ENCODE data around the gene FSD1L. TPM values are rescaled to one million over a fixed set of nuclear protein-coding genes. Genes with fewer than 3 reads are reported as not detected.

Gene FSD1L
- polyA plus RNA-seq, 1 donor (not counting 4 experiments of a cell fraction or from before 2014, with no cell fraction given) = 5.2 TPM

DNA sequence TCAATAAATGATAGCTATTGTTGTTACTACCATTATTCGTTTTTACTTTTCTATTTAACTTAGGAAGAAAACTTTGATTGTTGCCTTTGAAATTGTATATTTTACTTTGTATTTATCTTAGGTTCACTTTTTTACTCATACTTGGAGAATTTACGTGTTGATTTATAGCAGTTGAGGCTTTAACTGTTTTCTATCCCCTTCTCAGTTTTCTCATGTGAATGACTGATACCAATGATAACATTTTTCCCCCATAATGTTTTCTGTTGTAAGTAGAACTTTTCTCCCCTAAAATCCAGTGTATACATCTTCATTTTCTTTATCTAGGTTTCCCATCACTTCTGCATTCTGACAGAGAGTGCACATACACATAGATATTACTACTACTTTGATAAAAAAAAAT, 54.4 kb downstream of the FSD1L start:
- H2AFZ ChIP-seq (ENCODE audit: control insufficient read depth, low read length) = no peak overlapping the region
- peaks cover 5% of the 10 kb centered on the region for H3K4me1 ChIP-seq (ENCODE audit: control insufficient read depth, extremely low read depth, insufficient read depth, low read length)
- H3K27ac ChIP-seq (ENCODE audit: control insufficient read depth, insufficient read depth, low read length) = no peak overlapping the region
- no peaks in the 10 kb centered on the region for H4K20me1 ChIP-seq (ENCODE audit: control insufficient read depth, extremely low read depth, insufficient read depth, low read length)
- H3K27me3 ChIP-seq (ENCODE audit: control insufficient read depth, extremely low read depth, insufficient read depth, low read length) = no peaks in the 10 kb centered on the region
- H3K36me3 ChIP-seq (ENCODE audit: control insufficient read depth in 2 of 2, extremely low read depth in 1 of 2, insufficient read depth in 2 of 2, low read length in 2 of 2) = no peaks in the 10 kb centered on the region
- TF ChIP-seq, protein P1, sequence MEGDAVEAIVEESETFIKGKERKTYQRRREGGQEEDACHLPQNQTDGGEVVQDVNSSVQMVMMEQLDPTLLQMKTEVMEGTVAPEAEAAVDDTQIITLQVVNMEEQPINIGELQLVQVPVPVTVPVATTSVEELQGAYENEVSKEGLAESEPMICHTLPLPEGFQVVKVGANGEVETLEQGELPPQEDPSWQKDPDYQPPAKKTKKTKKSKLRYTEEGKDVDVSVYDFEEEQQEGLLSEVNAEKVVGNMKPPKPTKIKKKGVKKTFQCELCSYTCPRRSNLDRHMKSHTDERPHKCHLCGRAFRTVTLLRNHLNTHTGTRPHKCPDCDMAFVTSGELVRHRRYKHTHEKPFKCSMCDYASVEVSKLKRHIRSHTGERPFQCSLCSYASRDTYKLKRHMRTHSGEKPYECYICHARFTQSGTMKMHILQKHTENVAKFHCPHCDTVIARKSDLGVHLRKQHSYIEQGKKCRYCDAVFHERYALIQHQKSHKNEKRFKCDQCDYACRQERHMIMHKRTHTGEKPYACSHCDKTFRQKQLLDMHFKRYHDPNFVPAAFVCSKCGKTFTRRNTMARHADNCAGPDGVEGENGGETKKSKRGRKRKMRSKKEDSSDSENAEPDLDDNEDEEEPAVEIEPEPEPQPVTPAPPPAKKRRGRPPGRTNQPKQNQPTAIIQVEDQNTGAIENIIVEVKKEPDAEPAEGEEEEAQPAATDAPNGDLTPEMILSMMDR (optimal IDR thresholded peaks at IDR 0.05 in 1 of 3, IDR thresholded peaks at IDR 0.05 in 1 of 3, conservative IDR thresholded peaks at IDR 0.05 in 1 of 3; ENCODE audit: extremely low read depth in 1 of 3, insufficient read depth in 2 of 3, low read length in 3 of 3) = no peak
- no peak for TF ChIP-seq EZH2 (IDR thresholded peaks at IDR 0.05; ENCODE audit: low read length)
- no peaks in the 10 kb centered on the region for H3K9me1 ChIP-seq (ENCODE audit: control insufficient read depth, extremely low read depth, insufficient read depth, low read length)
- no peak overlapping the region for H3K9ac ChIP-seq (ENCODE audit: control insufficient read depth, extremely low read depth, insufficient read depth, low read length)
- H3K9me3 ChIP-seq (ENCODE audit: control insufficient read depth, low read depth, low read length) = no peaks in the 10 kb centered on the region
- no peak for FAIRE-seq
- dilution Hi-C loops (cut with MboI; ENCODE audit: extremely low pct_ligation_motif_present, low sequenced_read_pairs) = no loop called here
- H3K4me2 ChIP-seq (ENCODE audit: control insufficient read depth, extremely low read depth, insufficient read depth, low read depth, low read length) = no peak overlapping the region
- H3K4me3 ChIP-seq (ENCODE audit: control insufficient read depth in 2 of 3, extremely low read depth in 1 of 3, insufficient read depth in 2 of 3, low read depth in 1 of 3, low read length in 3 of 3) = no peak overlapping the region
- H3K79me2 ChIP-seq (ENCODE audit: control insufficient read depth, insufficient read depth, low read length) = peaks cover 3% of the 10 kb centered on the region
- DNase-seq (ENCODE audit: low read depth, low spot score) = no peak

- Histone ChIP-seq H3K4me3 (ENCODE audit: control insufficient read depth in 2 of 3, extremely low read depth in 1 of 3, insufficient read depth in 2 of 3, low read depth in 1 of 3, low read length in 3 of 3) (no peak overlapping the region), H3K36me3 (ENCODE audit: control insufficient read depth in 2 of 2, extremely low read depth in 1 of 2, insufficient read depth in 2 of 2, low read length in 2 of 2) (no peaks in the 10 kb centered on the region), H2AFZ (ENCODE audit: control insufficient read depth, low read length) (no peak overlapping the region), H3K27ac (ENCODE audit: control insufficient read depth, insufficient read depth, low read length) (no peak overlapping the region), H3K9me1 (ENCODE audit: control insufficient read depth, extremely low read depth, insufficient read depth, low read length) (no peaks in the 10 kb centered on the region), H3K27me3 (ENCODE audit: control insufficient read depth, extremely low read depth, insufficient read depth, low read length) (no peaks in the 10 kb centered on the region), H4K20me1 (ENCODE audit: control insufficient read depth, extremely low read depth, insufficient read depth, low read length) (no peaks in the 10 kb centered on the region), H3K4me2 (ENCODE audit: control insufficient read depth, extremely low read depth, insufficient read depth, low read depth, low read length) (no peak overlapping the region), H3K9ac (ENCODE audit: control insufficient read depth, extremely low read depth, insufficient read depth, low read length) (no peak overlapping the region), H3K79me2 (ENCODE audit: control insufficient read depth, insufficient read depth, low read length) (peaks cover 2% of the 10 kb centered on the region), H3K9me3 (ENCODE audit: control insufficient read depth, low read depth, low read length) (no peaks in the 10 kb centered on the region), H3K4me1 (ENCODE audit: control insufficient read depth, extremely low read depth, insufficient read depth, low read length) (peaks cover 5% of the 10 kb centered on the region)
- dilution Hi-C loops (cut with MboI; ENCODE audit: extremely low pct_ligation_motif_present, low sequenced_read_pairs) = no loop called here
- no peak for FAIRE-seq
- no peak for DNase-seq (ENCODE audit: low read depth, low spot score)
- TF ChIP-seq EZH2 (IDR thresholded peaks at IDR 0.05; ENCODE audit: low read length) = no peak
- TF ChIP-seq, protein P1 (optimal IDR thresholded peaks at IDR 0.05 in 1 of 3, IDR thresholded peaks at IDR 0.05 in 1 of 3, conservative IDR thresholded peaks at IDR 0.05 in 1 of 3; ENCODE audit: extremely low read depth in 1 of 3, insufficient read depth in 2 of 3, low read length in 3 of 3) = no peak
These were observed 56.0 kb downstream of the FSD1L start for GRCh38 chr9:105503881-105504280.
